ENCODE measurements around the gene MAPKAPK2.

The MAPKAPK2 gene

GRCh38 chr1:206723462-206723804, 38.7 kb downstream of the MAPKAPK2 start:
- TF ChIP-seq CTCF (conservative IDR thresholded peaks at IDR 0.05; ENCODE audit: low read depth, low read length), result no peak
- H3K4me1 ChIP-seq (ENCODE audit: low read depth, poor library complexity, severe bottlenecking), result peaks cover 39% of the 10 kb centered on the region
- no peak overlapping the region for H3K9ac ChIP-seq
- H3K4me3 ChIP-seq (IDR thresholded peaks at IDR 0.05; ENCODE audit: insufficient read depth, low read depth, low read length), result no peak overlapping the region
- H4K20me1 ChIP-seq (ENCODE audit: insufficient read depth), result no peaks in the 10 kb centered on the region
- no peak overlapping the region for H3K27ac ChIP-seq
- H2AFZ ChIP-seq (ENCODE audit: low read depth), result no peak overlapping the region
- H3K79me2 ChIP-seq (ENCODE audit: insufficient read depth, low read depth), result no peaks in the 10 kb centered on the region
- no peaks in the 10 kb centered on the region for H3K36me3 ChIP-seq (ENCODE audit: insufficient read depth)
- no peaks in the 10 kb centered on the region for H3K27me3 ChIP-seq (ENCODE audit: insufficient read depth, low read depth)
- H3K4me2 ChIP-seq, result no peak overlapping the region

- H3K27me3 ChIP-seq (ENCODE audit: insufficient read depth, low read depth), result no peaks in the 10 kb centered on the region
- H3K4me1 ChIP-seq (ENCODE audit: low read depth, poor library complexity, severe bottlenecking), result peaks cover 34% of the 10 kb centered on the region
- no peak for TF ChIP-seq CTCF (conservative IDR thresholded peaks at IDR 0.05; ENCODE audit: low read depth, low read length)
- no peak overlapping the region for H3K9ac ChIP-seq
- H3K27ac ChIP-seq, result no peak overlapping the region
- no peaks in the 10 kb centered on the region for H4K20me1 ChIP-seq (ENCODE audit: insufficient read depth)
- no peaks in the 10 kb centered on the region for H3K36me3 ChIP-seq (ENCODE audit: insufficient read depth)
- no peak overlapping the region for H3K4me3 ChIP-seq (IDR thresholded peaks at IDR 0.05; ENCODE audit: insufficient read depth, low read depth, low read length)
- H2AFZ ChIP-seq (ENCODE audit: low read depth), result no peak overlapping the region
- no peaks in the 10 kb centered on the region for H3K79me2 ChIP-seq (ENCODE audit: insufficient read depth, low read depth)
- H3K4me2 ChIP-seq, result no peak overlapping the region
Measured at GRCh38 chr1:206723805-206724472, 39.2 kb downstream of the MAPKAPK2 start.

GRCh38 chr1:206725109-206725963, 40.6 kb downstream of the MAPKAPK2 start:
- Histone ChIP-seq H2AFZ (ENCODE audit: low read depth) (no peak overlapping the region), H3K27ac (no peak overlapping the region), H3K4me2 (peak overlapping the region; percentile 24; the same call in 1 of the 2 replicates), H3K27me3 (ENCODE audit: insufficient read depth, low read depth) (no peaks in the 10 kb centered on the region), H3K4me3 (IDR thresholded peaks at IDR 0.05; ENCODE audit: insufficient read depth, low read depth, low read length) (peak overlapping the region; percentile 74), H3K9ac (no peak overlapping the region), H3K79me2 (ENCODE audit: insufficient read depth, low read depth) (no peaks in the 10 kb centered on the region), H3K36me3 (ENCODE audit: insufficient read depth) (no peaks in the 10 kb centered on the region), H3K4me1 (ENCODE audit: low read depth, poor library complexity, severe bottlenecking) (peaks cover 20% of the 10 kb centered on the region), H4K20me1 (ENCODE audit: insufficient read depth) (no peaks in the 10 kb centered on the region)
- TF ChIP-seq CTCF (conservative IDR thresholded peaks at IDR 0.05; ENCODE audit: low read depth, low read length), result peak; percentile 90

- Histone ChIP-seq H3K27ac (no peak overlapping the region), H4K20me1 (ENCODE audit: insufficient read depth) (no peaks in the 10 kb centered on the region), H3K4me1 (ENCODE audit: low read depth, poor library complexity, severe bottlenecking) (peaks cover 17% of the 10 kb centered on the region), H3K4me2 (no peak overlapping the region), H3K36me3 (ENCODE audit: insufficient read depth) (no peaks in the 10 kb centered on the region), H3K27me3 (ENCODE audit: insufficient read depth, low read depth) (no peaks in the 10 kb centered on the region), H3K4me3 (IDR thresholded peaks at IDR 0.05; ENCODE audit: insufficient read depth, low read depth, low read length) (no peak overlapping the region), H3K9ac (no peak overlapping the region), H2AFZ (ENCODE audit: low read depth) (no peak overlapping the region), H3K79me2 (ENCODE audit: insufficient read depth, low read depth) (no peaks in the 10 kb centered on the region)
- TF ChIP-seq CTCF (conservative IDR thresholded peaks at IDR 0.05; ENCODE audit: low read depth, low read length), result no peak
Measured at GRCh38 chr1:206727981-206728696, 43.4 kb downstream of the MAPKAPK2 start.

All from KMS-11 (cell line).